Stimulated activated CD4-positive, alpha-beta T cell treated with anti-CD3 and anti-CD28 coated beads, Interleukin-12 subunit alpha, Interleukin-12 subunit beta, amount 100 ng/mL, for 24 hours (primary cell): ENCODE data around the gene CLASP1.
"Not testable (repeated sequence)": the region's sequence is repeated elsewhere in the genome, so short reads cannot be mapped to it uniquely, and the experiment has no call there.

Source experiments
- DNase-seq, 2 experiments: peaks; one replicate each; pipeline ENCODE4 v3.0.0-alpha.2; 2020; ENCODE audit warnings: low read depth in 2 of 2

Gene CLASP1

GRCh38 chr2:121662656-121663055 is 13.4 kb upstream of the CLASP1 start:
- no peak for DNase-seq

- DNase-seq: no peak
These were observed 10.7 kb upstream of the CLASP1 start for GRCh38 chr2:121659933-121660332.

- not testable (repeated sequence) for DNase-seq
These were observed 9.1 kb upstream of the CLASP1 start for GRCh38 chr2:121658393-121658792.

- DNase-seq: no peak
These were observed 3.8 kb upstream of the CLASP1 start for GRCh38 chr2:121653035-121653434.

GRCh38 chr2:121650315-121650930 is 1.2 kb upstream of the CLASP1 start:
- peak in 1 of 2 experiments; percentile 11 for DNase-seq

- DNase-seq: peak; percentile 89 to 91
These were observed 493 bp upstream of the CLASP1 start for GRCh38 chr2:121649596-121650314.

GRCh38 chr2:121648206-121649148 is 785 bp downstream of the CLASP1 start:
- DNase-seq: peak; percentile 15 to 33

GRCh38 chr2:121647396-121647795 is 1.9 kb downstream of the CLASP1 start:
- no peak for DNase-seq

- DNase-seq: no peak
These were observed 4.5 kb downstream of the CLASP1 start for GRCh38 chr2:121644715-121645114.

GRCh38 chr2:121643877-121644276 is 5.4 kb downstream of the CLASP1 start:
- no peak for DNase-seq

- DNase-seq: no peak
These were observed 8.6 kb downstream of the CLASP1 start for GRCh38 chr2:121640380-121641316.

GRCh38 chr2:121639846-121640245 is 9.4 kb downstream of the CLASP1 start:
- DNase-seq: not testable (repeated sequence)

- DNase-seq: no peak
These were observed 10.9 kb downstream of the CLASP1 start for GRCh38 chr2:121638333-121638732.

- DNase-seq: no peak
These were observed 13.9 kb downstream of the CLASP1 start for GRCh38 chr2:121635371-121635770.

- no peak for DNase-seq
These were observed 14.6 kb downstream of the CLASP1 start for GRCh38 chr2:121634354-121635307.

GRCh38 chr2:121633463-121633862 is 15.8 kb downstream of the CLASP1 start:
- DNase-seq: no peak

GRCh38 chr2:121627525-121628050 is 21.7 kb downstream of the CLASP1 start:
- DNase-seq: no peak

- no peak for DNase-seq
These were observed 22.3 kb downstream of the CLASP1 start for GRCh38 chr2:121626777-121627524.

GRCh38 chr2:121625953-121626352 is 23.3 kb downstream of the CLASP1 start:
- DNase-seq: no peak
